Measurements from ENCODE around the gene TNS1.

DNA sequence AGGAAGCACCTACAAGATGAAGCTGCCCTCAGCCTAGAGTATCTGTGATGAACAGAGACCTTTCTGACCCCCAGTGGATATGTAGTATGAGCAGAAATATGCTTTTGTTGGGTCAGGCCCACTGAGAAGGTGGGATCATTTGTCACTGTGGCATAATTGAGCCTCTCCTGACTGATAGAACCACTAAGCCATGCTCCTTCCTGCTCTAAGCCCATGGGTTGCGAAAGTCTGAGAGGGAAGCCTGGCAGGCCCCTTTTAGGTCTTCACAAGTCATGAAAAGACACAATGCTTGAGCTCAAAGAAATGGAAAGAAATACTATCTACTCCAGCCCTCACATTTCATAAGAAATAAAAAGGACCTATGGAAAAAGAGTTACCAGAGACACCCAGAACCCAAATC lies 127.7 kb downstream of the TNS1 start:
- TF ChIP-seq CTCF (IDR thresholded peaks at IDR 0.05) (no peak), POLR2A (IDR thresholded peaks at IDR 0.05) (no peak)
